ENCODE results near the gene SLC26A4. TPM values are rescaled to one million over a fixed set of nuclear protein-coding genes. Genes with fewer than 3 reads are reported as not detected.
A peak's percentile ranks its signal among the peaks of the same experiment; 100 is the strongest.

Gene SLC26A4
- total and polyA plus RNA-seq, 2 donors from 2014 or later = 2.5 to 7.3 TPM

DNA sequence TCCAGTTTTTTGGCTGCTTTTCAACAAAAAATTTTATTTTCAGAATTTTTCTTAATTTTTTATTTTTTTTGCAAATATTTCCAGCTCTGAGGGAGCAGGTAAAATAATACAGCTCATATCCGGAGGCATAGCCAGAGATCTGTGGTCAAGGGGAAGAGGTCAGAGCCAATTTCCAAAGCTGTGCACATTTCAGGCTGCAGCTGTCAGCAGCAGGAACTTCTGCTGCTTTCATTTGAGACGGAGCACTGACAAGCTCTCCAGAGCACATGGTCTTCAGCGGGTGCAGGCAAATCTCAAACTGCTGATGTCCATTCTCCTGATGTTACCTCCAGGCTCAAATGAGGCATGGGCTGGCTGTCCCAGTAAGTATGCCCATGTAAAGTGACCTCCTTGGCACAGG lies 31.1 kb downstream of the SLC26A4 start:
- no peaks in the 10 kb centered on the region for H3K27me3 ChIP-seq (ENCODE audit: control insufficient read depth, insufficient read depth, low read length)
- H3K4me3 ChIP-seq (ENCODE audit: low read length in 3 of 3) = no peak overlapping the region
- TF ChIP-seq CTCF (IDR thresholded peaks at IDR 0.05; ENCODE audit: borderline replicate concordance, extremely low read depth, insufficient read depth) = no peak
- no peak overlapping the region for H3K9ac ChIP-seq (ENCODE audit: low read length in 3 of 3)
- DNase-seq (peak in 1 of 5 donors; percentile 9), FAIRE-seq (no peak)
- no peak overlapping the region for H3K27ac ChIP-seq (ENCODE audit: low read depth in 2 of 2, low read length in 2 of 2)
- no peaks in the 10 kb centered on the region for H3K4me1 ChIP-seq (ENCODE audit: control insufficient read depth in 2 of 3, insufficient read depth in 2 of 3, low read depth in 1 of 3, low read length in 3 of 3)
- intact Hi-C loops (cut with DNase I) = no loop called here
- no peaks in the 10 kb centered on the region for H3K9me3 ChIP-seq (ENCODE audit: control insufficient read depth in 2 of 3, insufficient read depth in 1 of 3, low read length in 3 of 3)
- no peaks in the 10 kb centered on the region for H3K36me3 ChIP-seq (ENCODE audit: control insufficient read depth in 2 of 3, insufficient read depth in 3 of 3, low read length in 3 of 3)

GRCh38 chr7:107692501-107692900 lies 31.9 kb downstream of the SLC26A4 start:
- no peaks in the 10 kb centered on the region for H3K36me3 ChIP-seq (ENCODE audit: control insufficient read depth in 2 of 3, insufficient read depth in 3 of 3, low read length in 3 of 3)
- FAIRE-seq = no peak
- no peaks in the 10 kb centered on the region for H3K4me1 ChIP-seq (ENCODE audit: control insufficient read depth in 2 of 3, insufficient read depth in 2 of 3, low read depth in 1 of 3, low read length in 3 of 3)
- intact Hi-C loops (cut with DNase I) = no loop called here
- H3K9me3 ChIP-seq (ENCODE audit: control insufficient read depth in 2 of 3, insufficient read depth in 1 of 3, low read length in 3 of 3) = no peaks in the 10 kb centered on the region
- H3K9ac ChIP-seq (ENCODE audit: low read length in 3 of 3) = no peak overlapping the region
- no peak overlapping the region for H3K27ac ChIP-seq (ENCODE audit: low read depth in 2 of 2, low read length in 2 of 2)
- DNase-seq = no peak
- no peak for TF ChIP-seq CTCF (IDR thresholded peaks at IDR 0.05; ENCODE audit: borderline replicate concordance, extremely low read depth, insufficient read depth)
- no peak overlapping the region for H3K4me3 ChIP-seq (ENCODE audit: low read length in 3 of 3)
- H3K27me3 ChIP-seq (ENCODE audit: control insufficient read depth, insufficient read depth, low read length) = no peaks in the 10 kb centered on the region

GRCh38 chr7:107693396-107693795 lies 32.8 kb downstream of the SLC26A4 start:
- no peaks in the 10 kb centered on the region for H3K36me3 ChIP-seq (ENCODE audit: control insufficient read depth in 2 of 3, insufficient read depth in 3 of 3, low read length in 3 of 3)
- H3K27me3 ChIP-seq (ENCODE audit: control insufficient read depth, insufficient read depth, low read length) = no peaks in the 10 kb centered on the region
- H3K9me3 ChIP-seq (ENCODE audit: control insufficient read depth in 2 of 3, insufficient read depth in 1 of 3, low read length in 3 of 3) = no peaks in the 10 kb centered on the region
- no peak for DNase-seq
- no peak overlapping the region for H3K27ac ChIP-seq (ENCODE audit: low read depth in 2 of 2, low read length in 2 of 2)
- no peaks in the 10 kb centered on the region for H3K4me1 ChIP-seq (ENCODE audit: control insufficient read depth in 2 of 3, insufficient read depth in 2 of 3, low read depth in 1 of 3, low read length in 3 of 3)
- FAIRE-seq = no peak
- intact Hi-C loops (cut with DNase I) = no loop called here
- H3K9ac ChIP-seq (ENCODE audit: low read length in 3 of 3) = no peak overlapping the region
- H3K4me3 ChIP-seq (ENCODE audit: low read length in 3 of 3) = no peak overlapping the region
- no peak for TF ChIP-seq CTCF (IDR thresholded peaks at IDR 0.05; ENCODE audit: borderline replicate concordance, extremely low read depth, insufficient read depth)

DNA sequence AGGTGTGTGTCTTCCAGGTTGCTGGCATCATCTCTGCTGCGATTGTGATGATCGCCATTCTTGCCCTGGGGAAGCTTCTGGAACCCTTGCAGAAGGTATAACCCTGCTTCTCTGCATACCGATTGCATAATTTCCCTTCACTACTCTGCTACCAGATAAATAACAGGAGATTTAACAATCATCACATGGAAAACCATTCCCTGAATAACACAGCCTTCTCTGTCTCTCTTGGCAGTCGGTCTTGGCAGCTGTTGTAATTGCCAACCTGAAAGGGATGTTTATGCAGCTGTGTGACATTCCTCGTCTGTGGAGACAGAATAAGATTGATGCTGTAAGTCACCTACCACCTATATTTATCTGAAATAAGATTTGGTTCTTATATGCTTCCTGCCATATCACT lies 33.8 kb downstream of the SLC26A4 start:
- H3K27ac ChIP-seq (ENCODE audit: low read depth in 2 of 2, low read length in 2 of 2) = no peak overlapping the region
- H3K9me3 ChIP-seq (ENCODE audit: control insufficient read depth in 2 of 3, insufficient read depth in 1 of 3, low read length in 3 of 3) = no peaks in the 10 kb centered on the region
- no peak overlapping the region for H3K4me3 ChIP-seq (ENCODE audit: low read length in 3 of 3)
- no peak for FAIRE-seq
- no peaks in the 10 kb centered on the region for H3K36me3 ChIP-seq (ENCODE audit: control insufficient read depth in 2 of 3, insufficient read depth in 3 of 3, low read length in 3 of 3)
- TF ChIP-seq CTCF (IDR thresholded peaks at IDR 0.05; ENCODE audit: borderline replicate concordance, extremely low read depth, insufficient read depth) = no peak
- peak in 1 of 5 donors; percentile 12 for DNase-seq
- no peaks in the 10 kb centered on the region for H3K4me1 ChIP-seq (ENCODE audit: control insufficient read depth in 2 of 3, insufficient read depth in 2 of 3, low read depth in 1 of 3, low read length in 3 of 3)
- no peaks in the 10 kb centered on the region for H3K27me3 ChIP-seq (ENCODE audit: control insufficient read depth, insufficient read depth, low read length)
- no peak overlapping the region for H3K9ac ChIP-seq (ENCODE audit: low read length in 3 of 3)
- intact Hi-C loops (cut with DNase I) = no loop called here

Data from kidney (tissue), 14 donors.